ENCODE data around the gene PCBP1.
"Not testable (repeated sequence)": the region's sequence is repeated elsewhere in the genome, so short reads cannot be mapped to it uniquely, and the experiment has no call there.

PCBP1 gene

DNA sequence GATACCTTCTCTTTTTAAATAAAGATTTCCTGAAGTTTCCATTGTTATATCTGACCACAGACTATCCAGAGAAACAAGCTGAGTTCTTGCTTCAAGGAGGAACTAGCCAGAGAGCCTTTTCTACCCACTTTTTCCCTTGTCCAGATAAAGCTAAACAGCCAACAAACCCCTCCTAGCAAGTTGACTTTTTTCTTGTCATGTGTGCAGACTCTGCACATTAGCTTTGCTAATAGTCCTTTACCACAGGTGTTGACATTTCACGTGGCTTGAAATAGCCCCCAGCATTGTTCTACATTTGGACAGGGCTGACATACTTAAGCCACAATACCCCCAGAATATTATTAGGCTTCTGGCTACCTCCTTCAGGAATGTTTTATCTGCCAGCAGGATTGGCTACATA, 40.7 kb downstream of the PCBP1 start:
- DNase-seq, result peak in 1 of 3 experiments; percentile 29

DNA sequence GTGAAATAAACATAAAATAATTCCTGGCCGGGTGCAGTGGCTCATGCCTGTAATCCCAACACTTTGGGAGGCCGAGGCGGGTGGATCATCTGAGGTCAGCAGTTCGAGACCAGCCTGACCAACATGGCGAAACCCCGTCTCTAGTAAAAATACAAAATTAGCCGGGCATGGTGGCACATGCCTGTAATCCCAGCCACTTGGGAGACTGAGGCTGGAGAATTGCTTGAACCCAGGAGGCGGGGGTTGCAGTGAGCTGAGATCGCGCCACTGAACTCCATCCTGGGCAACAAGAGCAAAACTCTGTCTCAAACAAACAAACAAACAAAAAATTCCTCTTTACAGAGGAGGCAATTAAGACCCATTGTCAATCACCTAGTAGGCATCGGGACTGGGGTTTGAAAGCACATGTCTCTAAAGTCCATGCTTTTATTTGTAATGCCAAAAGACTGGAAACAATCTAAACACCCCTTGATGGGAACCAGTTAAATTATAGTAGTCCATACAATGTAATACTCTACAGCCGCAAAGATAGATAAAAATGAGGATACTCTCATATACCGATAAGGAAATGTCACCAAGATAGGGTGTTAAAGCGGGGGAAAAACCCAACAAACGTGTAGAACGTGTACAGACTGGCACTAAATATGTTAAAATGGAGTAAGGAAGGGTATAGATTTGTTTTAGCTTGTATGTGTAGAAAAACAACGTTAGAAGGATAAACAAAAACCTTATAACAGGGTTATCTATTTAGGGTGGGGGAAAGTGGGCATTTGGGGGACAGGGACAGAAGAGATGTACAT, 44.3 kb downstream of the PCBP1 start:
- peak in 1 of 3 experiments; percentile 56 for DNase-seq

- DNase-seq, result peak; percentile 83 to 92 (median 87)
Measured at GRCh38 chr2:70132244-70133126, 45.2 kb downstream of the PCBP1 start.

DNA sequence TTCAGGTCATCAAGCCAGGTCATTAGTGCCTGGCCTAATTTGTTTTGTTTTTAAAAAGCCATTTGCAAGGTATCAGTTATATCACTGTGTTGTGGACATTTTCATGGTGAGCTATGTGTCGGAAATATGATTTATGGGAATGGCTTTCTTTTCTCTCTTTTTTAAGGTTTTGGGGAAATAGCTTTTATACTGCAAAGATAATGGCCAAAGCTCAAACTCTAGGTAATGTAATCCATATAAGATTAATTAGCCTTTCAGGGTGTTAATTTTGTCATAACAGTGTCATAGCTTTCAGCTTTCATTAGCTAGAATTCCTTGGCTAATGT, 45.8 kb downstream of the PCBP1 start:
- no peak for DNase-seq

GRCh38 chr2:70133491-70134322, 46.4 kb downstream of the PCBP1 start:
- DNase-seq, result peak in 1 of 3 experiments; percentile 61

GRCh38 chr2:70134323-70134983, 47.2 kb downstream of the PCBP1 start:
- not testable (repeated sequence) for DNase-seq
